ENCODE data around the gene ITGA6. TPM values are rescaled to one million over a fixed set of nuclear protein-coding genes. Genes with fewer than 3 reads are reported as not detected.

The ITGA6 gene
- total RNA-seq, 1 donor from 2014 or later: 40.7 TPM

DNA sequence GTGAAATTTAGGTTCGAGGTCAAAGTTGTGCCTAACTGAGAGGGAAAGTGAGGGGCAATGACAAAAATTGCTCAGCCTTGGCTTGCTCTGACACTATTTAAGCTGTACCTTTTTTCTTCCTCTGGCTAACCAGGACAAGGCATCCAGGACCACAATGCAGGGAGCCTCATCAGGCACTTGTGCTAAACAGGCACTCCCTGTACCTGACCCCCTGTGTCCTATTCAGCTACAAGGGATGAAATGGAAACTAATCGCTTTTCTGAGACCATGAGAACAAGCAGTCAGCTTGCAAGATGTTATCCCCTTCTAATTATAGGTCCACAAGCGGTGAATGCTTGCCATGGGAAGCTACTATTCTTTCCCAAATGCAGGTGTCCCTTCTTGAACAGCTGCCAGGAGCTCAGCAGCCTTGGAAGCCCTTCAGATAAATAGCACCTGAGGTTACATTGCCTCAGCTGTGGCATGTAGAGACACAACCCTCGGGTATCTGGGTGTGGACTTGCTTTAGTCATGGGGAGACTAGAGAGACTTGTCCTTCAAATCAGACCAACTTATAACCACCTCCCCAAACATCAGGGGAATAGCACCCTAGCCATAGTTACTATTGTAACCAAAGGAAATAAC, 19.1 kb upstream of the ITGA6 start:
- TF ChIP-seq, protein P1, sequence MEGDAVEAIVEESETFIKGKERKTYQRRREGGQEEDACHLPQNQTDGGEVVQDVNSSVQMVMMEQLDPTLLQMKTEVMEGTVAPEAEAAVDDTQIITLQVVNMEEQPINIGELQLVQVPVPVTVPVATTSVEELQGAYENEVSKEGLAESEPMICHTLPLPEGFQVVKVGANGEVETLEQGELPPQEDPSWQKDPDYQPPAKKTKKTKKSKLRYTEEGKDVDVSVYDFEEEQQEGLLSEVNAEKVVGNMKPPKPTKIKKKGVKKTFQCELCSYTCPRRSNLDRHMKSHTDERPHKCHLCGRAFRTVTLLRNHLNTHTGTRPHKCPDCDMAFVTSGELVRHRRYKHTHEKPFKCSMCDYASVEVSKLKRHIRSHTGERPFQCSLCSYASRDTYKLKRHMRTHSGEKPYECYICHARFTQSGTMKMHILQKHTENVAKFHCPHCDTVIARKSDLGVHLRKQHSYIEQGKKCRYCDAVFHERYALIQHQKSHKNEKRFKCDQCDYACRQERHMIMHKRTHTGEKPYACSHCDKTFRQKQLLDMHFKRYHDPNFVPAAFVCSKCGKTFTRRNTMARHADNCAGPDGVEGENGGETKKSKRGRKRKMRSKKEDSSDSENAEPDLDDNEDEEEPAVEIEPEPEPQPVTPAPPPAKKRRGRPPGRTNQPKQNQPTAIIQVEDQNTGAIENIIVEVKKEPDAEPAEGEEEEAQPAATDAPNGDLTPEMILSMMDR (IDR thresholded peaks at IDR 0.05): no peak
- no peak for DNase-seq (ENCODE audit: low spot score in 2 of 2)
- Histone ChIP-seq H3K27ac (no peak overlapping the region), H3K9me3 (no peaks in the 10 kb centered on the region), H3K4me1 (no peaks in the 10 kb centered on the region), H3K27me3 (no peaks in the 10 kb centered on the region), H3K36me3 (no peaks in the 10 kb centered on the region), H3K4me3 (no peak overlapping the region)
- intact Hi-C loops (cut with DNase I): no loop called here

DNA sequence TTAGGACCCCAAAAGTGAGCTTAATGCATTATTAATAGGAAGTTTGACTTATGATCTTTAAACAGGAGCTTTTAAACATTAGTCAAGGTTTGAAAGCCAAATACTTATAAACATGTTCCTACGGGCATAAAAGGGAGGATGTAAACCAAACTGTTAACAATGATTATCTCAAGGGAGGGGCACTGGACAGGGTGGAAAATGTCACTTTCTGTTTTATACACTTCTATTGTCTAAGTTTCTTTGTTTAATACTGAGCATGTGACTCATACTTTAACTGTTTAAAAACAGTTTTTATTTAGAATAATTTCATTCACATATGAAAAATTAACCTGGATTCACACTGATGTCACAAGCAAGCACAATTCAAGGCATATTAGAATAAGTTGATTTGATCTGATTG, 18.3 kb upstream of the ITGA6 start:
- no peak for DNase-seq (ENCODE audit: low spot score in 2 of 2)
- intact Hi-C loops (cut with DNase I): no loop called here
- H3K4me1 ChIP-seq: no peaks in the 10 kb centered on the region
- no peaks in the 10 kb centered on the region for H3K9me3 ChIP-seq
- no peaks in the 10 kb centered on the region for H3K27me3 ChIP-seq
- TF ChIP-seq, protein P1 (IDR thresholded peaks at IDR 0.05): no peak
- no peak overlapping the region for H3K27ac ChIP-seq
- H3K4me3 ChIP-seq: no peak overlapping the region
- no peaks in the 10 kb centered on the region for H3K36me3 ChIP-seq

DNA sequence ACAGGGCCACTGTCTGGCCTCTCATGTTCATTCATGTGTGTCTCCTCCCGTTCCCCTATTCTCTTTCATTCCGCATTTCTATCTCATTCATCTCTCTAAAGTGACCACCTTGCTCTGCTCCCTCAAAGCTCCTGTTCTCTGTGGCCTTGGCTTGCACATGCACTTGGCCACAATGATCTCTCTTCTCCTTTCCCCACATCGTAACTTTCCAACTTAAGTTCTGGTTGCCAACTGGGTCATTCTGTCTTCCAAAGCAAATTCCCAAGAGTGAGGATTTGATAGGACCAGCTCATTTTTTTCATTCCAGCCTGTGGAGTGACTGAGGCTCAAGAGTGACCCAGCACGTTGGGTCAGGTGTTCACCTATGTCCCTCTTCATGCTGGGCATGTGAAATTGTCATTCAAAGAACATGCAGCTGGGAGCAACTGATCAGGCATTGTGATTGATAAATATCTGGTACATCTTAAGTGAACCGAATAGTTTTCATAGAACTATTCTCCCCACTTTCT, 14.3 kb upstream of the ITGA6 start:
- no peak for DNase-seq (ENCODE audit: low spot score in 2 of 2)
- Histone ChIP-seq H3K9me3 (no peaks in the 10 kb centered on the region), H3K27me3 (no peaks in the 10 kb centered on the region), H3K4me3 (no peak overlapping the region), H3K27ac (no peak overlapping the region), H3K4me1 (no peaks in the 10 kb centered on the region), H3K36me3 (no peaks in the 10 kb centered on the region)
- TF ChIP-seq, protein P1 (IDR thresholded peaks at IDR 0.05): no peak
- intact Hi-C loops (cut with DNase I): no loop called here

DNA sequence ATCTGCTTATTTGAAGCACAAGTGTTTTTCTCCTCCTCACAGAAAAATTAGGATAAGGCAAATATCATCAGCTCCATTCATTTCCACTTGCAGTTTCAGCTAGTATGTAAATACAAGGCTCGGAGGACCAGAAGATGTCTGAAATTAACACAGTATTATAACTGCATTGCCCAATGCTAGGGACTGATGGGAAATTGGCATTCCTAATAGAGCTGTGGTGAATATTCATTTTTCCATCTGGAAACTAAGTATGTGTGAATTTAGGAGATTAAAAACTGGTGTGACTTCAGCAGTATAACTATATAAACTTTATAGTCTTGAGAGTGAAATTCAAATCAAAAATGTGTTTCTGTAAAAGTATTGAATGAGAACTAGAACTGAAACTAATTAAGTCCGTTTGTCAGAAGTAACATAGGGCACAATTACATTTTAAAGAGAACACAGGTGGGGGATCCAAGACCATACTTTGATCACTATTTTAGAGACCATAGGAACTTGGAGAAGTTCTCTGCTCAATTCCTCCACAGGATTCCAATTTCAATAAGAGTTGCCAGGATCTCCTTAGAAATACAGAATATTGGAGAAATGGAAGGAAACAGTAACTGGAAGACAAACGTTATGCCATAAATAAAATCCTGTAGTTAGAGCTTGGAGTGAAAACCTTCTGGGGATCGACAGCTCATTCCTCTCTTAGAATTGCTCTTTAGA, 12.1 kb upstream of the ITGA6 start:
- Histone ChIP-seq H3K4me3 (no peak overlapping the region), H3K4me1 (no peaks in the 10 kb centered on the region), H3K9me3 (no peaks in the 10 kb centered on the region), H3K27me3 (no peaks in the 10 kb centered on the region), H3K36me3 (no peaks in the 10 kb centered on the region), H3K27ac (no peak overlapping the region)
- intact Hi-C loops (cut with DNase I): no loop called here
- no peak for DNase-seq (ENCODE audit: low spot score in 2 of 2)
- TF ChIP-seq, protein P1 (IDR thresholded peaks at IDR 0.05): no peak

DNA sequence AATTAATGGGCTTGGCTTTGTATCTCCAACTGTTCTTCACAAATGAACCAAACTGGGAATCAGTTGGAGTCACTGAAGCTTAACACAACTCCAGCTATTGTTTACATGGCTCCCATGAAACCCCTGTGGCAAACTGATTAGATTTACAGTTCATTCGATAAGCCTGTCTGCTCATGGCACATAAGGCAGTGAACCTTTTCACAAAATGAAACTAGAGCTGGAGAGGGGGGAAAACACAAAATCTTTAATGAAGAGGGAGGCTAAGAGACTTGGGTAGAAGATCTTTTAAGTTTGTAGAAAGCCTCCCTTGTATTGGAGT, 11.6 kb upstream of the ITGA6 start:
- Histone ChIP-seq H3K27ac (no peak overlapping the region), H3K27me3 (no peaks in the 10 kb centered on the region), H3K36me3 (no peaks in the 10 kb centered on the region), H3K4me3 (no peak overlapping the region), H3K4me1 (no peaks in the 10 kb centered on the region), H3K9me3 (no peaks in the 10 kb centered on the region)
- intact Hi-C loops (cut with DNase I): no loop called here
- TF ChIP-seq, protein P1 (IDR thresholded peaks at IDR 0.05): no peak
- DNase-seq (ENCODE audit: low spot score in 2 of 2): no peak

Data from ascending aorta (tissue), 2 donors.